HG02623 (cell line): ENCODE results near the gene VASH1.

Experiments
- ATAC-seq: cut with Tn5 transposase; IDR thresholded peaks from one replicate; pipeline ENCODE4 v1.9.1; 2021; ENCODE audit warnings: moderate library complexity; ENCODE audit not compliant: unreplicated experiment

The VASH1 gene

DNA sequence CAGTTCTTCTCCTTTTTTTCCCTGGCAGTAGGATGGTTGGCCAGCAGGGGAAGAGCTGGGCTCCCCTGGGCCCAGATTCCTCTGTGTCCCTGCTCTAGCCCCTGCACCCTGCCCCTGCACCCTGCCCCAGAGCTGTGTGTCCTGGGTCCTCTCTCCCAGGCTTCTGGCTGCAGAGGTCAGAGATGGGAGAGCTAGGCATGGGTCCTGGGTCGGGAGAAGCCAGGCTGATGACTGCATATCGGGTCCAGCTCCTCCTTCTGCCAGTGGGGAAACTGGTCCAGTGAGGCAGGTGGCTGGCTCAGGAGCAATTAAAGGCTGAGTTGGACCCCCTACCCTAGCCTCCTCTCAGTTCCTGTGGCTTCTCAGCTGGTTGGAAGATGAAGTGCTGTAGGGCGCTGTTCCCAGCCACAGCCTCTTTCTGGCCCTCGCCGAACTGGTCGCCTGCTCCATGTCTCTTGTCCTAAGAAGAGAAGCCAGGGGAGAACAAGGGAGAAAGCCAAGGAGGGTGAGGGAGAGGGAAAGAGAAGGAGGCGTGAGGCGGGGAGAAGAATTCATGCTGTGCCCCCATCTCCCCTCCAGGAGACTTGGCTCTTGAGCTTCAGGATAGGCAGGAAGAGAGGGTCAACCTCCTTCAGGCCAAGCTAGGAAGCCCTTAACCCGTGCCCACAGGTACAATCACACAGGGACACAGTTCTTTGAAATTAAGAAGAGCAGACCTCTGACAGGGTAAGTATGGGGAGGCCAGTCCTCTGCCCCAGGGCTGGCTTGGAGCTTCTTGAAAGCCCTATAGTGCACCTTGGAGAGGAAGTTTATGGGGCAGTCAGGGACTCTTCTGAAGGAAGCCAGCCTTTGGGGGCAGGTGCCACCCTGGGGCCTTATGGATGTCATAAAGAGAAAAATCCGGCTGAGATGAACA, 9.5 kb downstream of the VASH1 start:
- ATAC-seq = no peak

DNA sequence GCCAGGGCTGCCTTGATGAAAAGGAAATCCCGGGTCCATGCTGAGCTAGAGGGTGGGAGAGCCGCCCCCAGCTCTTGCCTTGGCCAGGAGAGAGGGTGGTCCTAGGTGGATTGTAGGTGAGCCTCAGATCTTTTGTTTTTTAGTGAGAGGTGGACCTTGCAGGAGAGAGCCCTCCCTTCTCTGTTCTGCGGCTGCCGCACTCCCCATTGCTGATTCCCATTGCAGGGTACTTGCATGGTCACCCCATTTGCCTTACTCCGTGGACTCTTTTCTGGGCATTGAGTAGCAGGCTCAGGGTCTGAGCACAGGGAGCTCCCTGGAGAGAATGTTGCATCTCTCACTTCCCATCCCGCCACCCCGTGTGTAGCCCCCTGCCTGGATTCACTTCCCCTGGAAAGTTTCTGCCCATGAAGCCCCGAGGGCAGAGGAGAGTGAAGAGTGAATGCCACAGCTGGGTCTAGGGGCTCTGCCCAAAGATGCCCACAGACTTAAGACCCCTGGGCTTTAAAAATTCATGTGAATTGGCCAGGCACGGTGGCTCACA, 10.2 kb downstream of the VASH1 start:
- ATAC-seq = no peak

GRCh38 chr14:76772300-76773187, 11.3 kb downstream of the VASH1 start:
- no peak for ATAC-seq

DNA sequence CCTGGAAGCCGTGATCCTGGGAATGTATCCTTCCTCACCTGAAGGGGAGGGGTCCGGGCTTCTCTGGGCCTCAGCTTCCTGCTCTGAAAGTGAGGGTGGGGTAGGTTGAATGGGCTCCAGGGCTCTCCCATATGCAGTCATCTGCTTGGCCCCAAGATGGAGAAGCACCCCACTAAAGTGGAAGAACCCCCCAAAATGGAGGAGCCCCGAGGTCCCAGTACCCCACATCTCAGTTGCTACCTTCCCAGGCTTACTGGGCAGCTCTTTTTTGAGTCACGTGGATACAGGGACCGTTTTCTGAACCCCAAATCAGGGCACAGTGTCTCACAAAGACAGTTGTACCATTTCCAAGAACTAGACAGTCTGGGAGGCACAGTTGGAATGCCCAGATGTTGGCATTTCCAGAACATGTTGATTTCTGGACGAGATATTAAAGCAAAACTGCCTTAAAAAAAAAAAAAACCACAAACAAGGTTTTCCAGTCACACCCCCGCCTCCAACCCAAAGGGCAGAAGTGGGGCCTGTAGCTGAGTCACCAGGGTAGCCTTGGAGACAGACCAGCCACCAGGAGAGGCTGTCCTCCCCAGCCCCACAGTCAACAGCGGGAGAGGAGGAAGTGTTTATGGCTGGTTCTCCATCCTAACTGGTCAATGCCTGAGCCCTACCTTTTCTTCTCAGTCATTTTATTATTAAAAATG, 12.1 kb downstream of the VASH1 start:
- ATAC-seq = no peak

DNA sequence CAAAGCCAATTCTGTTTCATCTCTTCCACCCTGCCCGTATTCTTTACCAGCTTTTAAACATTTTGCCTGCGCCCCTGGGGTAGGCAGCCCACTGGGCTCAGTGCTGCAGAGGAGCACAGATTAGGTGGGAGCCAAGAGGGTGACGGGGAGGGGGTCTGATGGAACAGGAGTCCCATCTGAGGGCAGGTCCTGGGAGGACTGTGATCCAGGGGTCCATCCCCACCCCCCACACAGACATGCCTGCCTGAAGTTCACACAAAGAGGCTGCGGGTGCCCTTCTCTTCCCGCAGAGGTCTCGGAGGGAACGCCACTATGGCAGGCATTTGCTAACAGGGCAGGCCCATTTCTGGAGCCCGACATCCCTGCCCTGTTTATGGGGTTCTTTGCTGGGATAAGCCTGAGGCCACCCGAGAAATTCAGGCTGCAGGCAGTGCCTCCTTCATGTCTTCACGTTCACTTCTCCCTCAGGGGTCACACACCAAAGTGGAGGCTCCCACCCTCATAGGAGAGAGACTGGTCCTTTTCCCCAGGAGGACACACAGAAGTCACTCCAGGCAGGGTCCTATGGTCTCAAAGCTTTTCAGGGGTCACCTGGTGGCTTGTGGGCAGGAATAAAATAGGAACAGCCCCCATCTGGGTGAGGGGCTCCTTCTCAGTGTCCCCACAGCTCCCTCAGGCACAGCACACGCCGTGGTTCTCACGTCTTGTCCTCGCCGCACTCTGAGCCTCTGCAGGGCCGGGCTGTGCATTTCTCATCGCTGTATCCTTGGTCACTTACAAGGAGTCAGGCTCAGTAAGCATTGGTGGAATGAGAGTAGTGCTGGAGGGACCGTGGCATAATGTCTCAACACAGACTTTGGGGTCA, 12.9 kb downstream of the VASH1 start:
- no peak for ATAC-seq

- no peak for ATAC-seq
Observed at GRCh38 chr14:76774821-76775694, 13.8 kb downstream of the VASH1 start.

DNA sequence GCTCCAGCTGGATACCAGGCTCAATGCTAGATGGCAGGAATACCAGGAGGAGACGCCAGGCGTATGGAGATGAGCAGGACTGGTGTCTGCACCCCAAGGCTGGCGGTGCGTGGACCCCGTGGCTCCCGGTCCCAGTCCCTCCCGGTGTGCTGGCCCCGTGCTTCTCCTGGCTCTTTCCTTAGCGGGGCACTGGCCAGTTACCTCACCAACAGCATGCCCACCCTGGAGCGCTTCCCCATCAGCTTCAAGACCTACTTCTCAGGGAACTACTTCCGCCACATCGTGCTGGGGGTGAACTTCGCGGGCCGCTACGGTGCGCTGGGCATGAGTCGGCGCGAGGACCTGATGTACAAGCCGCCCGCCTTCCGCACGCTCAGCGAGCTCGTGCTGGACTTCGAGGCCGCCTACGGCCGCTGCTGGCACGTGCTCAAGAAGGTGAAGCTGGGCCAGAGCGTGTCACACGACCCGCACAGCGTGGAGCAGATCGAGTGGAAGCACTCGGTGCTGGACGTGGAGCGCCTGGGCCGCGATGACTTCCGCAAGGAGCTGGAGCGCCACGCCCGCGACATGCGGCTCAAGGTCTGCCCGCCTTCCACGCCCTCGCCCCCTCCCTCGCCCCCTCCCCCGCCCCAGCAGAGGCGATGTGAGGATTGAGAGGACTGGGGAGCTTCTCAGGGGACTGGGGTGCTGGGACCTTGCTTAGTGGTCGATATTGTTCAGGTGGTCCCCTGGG, 14.6 kb downstream of the VASH1 start:
- ATAC-seq = no peak

DNA sequence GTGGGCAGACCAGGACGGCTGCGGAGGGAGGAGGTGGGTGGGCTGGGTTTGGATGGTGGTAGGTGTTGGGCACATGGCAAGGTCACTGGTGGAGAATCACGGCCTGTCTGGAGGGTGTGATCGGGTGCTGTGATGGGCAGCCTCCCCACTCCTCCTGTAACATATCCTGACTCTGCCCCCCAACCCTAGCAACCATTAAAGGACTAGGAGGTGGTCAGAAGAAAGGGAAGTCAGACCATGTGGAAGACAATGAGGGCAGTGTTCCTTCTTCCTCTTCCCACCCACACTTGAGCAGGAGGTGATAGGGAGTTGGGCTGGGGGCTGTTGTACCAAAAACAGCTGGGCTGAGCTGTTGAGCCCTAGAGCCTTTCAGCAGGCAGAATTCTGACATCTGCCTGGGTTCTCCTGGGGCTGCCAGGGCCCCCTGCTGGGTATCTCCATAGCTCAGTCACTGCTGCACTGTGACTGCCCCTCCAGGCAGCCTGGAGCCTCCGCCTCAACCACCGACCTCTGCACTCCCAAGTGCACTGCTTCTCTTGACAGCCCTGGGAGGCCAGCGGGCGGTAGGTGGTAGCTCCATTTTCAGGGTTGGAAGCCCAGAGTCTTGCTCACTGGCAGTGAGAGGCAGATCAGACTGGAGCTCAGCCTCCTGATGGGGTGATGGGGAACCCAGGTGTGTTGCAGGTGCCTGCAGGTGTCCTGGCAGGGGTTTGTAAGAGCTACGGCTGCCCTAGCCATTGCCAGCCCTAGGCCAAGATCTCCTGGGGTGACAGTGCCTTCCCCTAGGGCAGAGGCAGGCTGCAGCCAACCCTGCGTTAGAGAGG, 15.4 kb downstream of the VASH1 start:
- ATAC-seq = no peak

GRCh38 chr14:76777721-76778120, 16.5 kb downstream of the VASH1 start:
- no peak for ATAC-seq

DNA sequence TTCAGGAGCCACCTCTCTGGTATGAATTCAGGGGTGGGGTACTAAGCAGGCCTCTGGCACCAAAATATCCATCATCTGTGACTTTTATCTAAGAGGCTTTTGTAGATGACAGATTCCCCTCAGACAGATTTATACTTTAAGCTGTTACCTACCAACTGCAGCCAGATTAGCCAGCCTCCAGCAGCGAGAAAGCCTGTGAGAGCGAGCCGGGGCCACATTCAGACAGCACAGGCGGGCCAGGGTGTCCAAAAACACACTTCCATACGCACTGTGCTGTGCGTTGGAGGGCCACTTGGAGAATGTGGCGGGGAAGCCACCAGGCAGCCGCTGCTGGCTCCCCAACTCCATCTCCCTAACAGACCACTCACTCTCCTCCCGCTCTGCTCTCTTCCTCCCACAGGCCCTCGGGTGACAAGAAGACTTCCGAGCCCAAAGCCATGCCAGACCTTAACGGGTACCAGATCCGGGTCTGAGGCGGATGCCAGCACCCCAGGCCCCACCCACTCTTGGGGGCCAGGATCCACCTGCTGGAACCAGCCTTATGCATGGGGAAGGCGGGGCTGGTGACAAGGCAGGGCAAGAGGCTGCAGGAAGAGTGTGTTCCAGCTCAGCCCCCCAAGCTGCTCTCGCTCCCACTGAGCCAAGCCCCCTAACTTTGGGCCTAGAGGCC, 17.4 kb downstream of the VASH1 start:
- no peak for ATAC-seq

- ATAC-seq = no peak
Observed at GRCh38 chr14:76779221-76780057, 18.2 kb downstream of the VASH1 start.

DNA sequence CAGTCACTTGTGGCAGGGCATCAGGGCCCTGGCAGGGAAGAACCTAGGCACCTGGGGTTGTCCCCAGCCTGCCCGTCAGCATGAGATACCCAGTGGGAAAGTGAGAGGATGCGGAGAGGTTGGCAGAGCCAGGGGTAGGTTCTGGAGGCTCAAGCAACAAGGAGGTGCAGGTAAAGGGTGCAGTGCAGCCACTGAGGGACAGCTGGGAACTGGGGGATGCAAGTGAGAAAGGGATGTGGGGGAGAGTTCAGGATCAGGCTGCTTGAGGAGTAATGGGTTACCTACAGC, 18.7 kb downstream of the VASH1 start:
- no peak for ATAC-seq

DNA sequence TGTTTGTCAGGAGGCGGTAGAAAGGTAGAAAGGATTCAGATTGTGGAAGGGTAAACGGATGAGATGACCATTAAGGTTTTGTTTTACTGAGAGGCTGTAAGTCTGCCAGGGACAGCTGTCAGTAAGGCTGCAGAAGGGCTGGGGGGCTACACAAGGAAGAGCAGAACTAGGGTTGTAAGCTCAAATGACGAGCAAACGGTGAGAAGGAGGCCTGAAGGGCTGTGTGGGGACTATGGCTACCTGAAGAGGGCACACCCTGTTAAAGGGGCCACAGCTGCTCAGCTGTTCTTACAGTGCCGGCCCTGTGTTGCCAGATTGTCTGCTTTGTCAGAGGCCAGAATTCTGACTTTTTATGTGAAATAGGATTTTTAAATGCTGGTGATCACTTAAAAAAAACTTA, 19.1 kb downstream of the VASH1 start:
- ATAC-seq = no peak

DNA sequence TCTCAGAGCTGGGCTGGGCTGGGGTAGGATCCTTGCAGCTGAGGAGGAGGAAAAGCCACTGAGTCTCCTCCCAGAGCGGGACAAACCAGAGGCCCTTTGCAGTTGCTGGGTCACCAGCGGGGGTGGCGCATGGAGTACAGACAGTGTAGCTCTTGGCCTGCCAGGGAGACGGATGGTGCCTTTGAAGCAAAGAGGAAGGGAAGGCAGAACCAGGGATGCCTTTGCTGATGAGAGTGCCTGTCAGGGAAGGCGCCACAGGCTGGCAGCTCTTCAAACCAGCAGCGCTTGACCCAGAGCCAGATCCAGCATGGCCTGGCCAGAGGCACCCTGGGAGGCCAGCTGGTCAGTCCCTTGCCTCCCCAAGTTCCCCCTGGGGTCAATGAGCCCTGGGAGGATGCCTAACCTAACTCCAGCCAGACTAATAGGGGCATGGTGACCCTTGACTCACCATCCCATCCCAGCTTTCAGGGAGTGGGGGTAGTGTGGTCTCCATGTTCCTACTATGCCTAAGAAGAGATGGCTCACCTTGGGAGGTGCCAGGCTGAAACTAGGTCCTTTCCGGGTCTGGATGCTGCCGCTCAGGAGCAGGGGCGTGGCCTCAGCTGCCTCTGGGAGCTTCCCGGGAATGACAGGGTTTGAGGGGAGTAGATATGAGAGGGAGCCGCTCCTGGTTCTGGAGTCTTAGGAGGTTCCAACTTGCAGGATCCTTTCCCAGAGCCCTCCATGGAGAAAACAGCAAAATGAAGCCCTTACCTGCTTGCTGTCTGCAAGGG, 19.8 kb downstream of the VASH1 start:
- ATAC-seq = no peak

DNA sequence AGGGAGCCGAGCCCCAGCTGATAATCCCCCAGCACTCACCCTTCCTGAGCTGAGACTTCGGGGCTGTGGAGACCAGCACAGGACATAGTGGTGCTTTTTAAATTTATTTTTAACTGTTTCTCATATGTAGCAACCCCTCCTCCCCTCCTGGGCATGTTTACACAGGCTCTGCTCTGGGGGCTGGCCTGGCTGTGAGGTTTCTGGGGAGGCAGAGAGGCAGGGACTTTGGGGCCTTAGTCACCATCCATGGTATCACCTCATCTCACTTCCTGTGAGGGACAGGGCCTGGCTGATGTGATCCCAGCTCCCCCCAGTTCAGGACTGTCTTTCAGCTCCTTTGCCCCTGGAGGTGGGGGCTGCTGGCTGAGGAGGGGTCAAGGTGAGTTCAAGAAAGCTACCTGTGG, 20.4 kb downstream of the VASH1 start:
- no peak for ATAC-seq
